Osteocyte (in vitro differentiated cells): ENCODE results near the gene TIMM44. TPM values are rescaled to one million over a fixed set of nuclear protein-coding genes. Genes with fewer than 3 reads are reported as not detected.

Experiments
- DNase-seq: peaks from one replicate; pipeline ENCODE4 v3.0.0; 2021; ENCODE audit warnings: mixed read lengths; ENCODE audit not compliant: unreplicated experiment; ENCODE audit errors: extremely low spot score
- H3K27ac Mint-ChIP-seq: one replicate; pipeline ENCODE4 v1.8.0; 2021; ENCODE audit warnings: mild to moderate bottlenecking, mixed read lengths; ENCODE audit not compliant: unreplicated experiment
- H3K27me3 Mint-ChIP-seq: one replicate; pipeline ENCODE4 v1.8.0; 2021; ENCODE audit warnings: mixed read lengths; ENCODE audit not compliant: unreplicated experiment
- H3K36me3 Mint-ChIP-seq: one replicate; pipeline ENCODE4 v1.8.0; 2021; ENCODE audit warnings: mixed read lengths; ENCODE audit not compliant: unreplicated experiment
- H3K4me1 Mint-ChIP-seq: one replicate; pipeline ENCODE4 v1.8.0; 2021; ENCODE audit warnings: mixed read lengths; ENCODE audit not compliant: unreplicated experiment
- H3K4me3 Mint-ChIP-seq: one replicate; pipeline ENCODE4 v1.8.0; 2021; ENCODE audit warnings: mild to moderate bottlenecking, moderate library complexity, mixed read lengths; ENCODE audit not compliant: unreplicated experiment
- H3K9me3 Mint-ChIP-seq: one replicate; pipeline ENCODE4 v1.8.0; 2021; ENCODE audit warnings: mixed read lengths; ENCODE audit not compliant: unreplicated experiment
- total RNA-seq: library from RNA; stranded (reverse); gene quantifications from 2 replicates; pipeline ENCODE4 v1.2.1, GENCODE V29; 2021
- TF ChIP-seq, protein P1 (sequence below): fragments of 200-600 bp; sonication (generic); IDR thresholded peaks from 2 replicates; pipeline ENCODE4 v1.5.0; 2021; ENCODE audit warnings: antibody characterized with exemption, mild to moderate bottlenecking, moderate library complexity

The TIMM44 gene
- total RNA-seq, 1 donor from 2014 or later, result 73.4 TPM

DNA sequence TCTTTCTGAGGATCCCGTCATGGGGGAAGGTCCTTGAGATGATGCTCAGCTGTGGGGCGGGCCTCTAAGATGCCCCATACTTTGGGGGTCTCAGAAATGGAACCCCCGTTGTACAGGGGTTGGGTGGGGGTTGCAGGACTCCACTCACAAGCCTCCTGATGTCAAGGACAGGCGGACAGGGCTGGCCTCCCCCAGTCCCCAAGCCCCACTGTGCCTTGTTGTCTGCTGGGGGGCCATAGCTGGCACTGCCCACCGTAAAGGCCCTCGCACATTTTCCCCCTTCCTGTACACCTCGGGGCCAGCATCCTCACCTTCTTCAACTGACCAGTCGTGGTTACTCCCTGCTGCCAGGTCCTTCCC is 20.6 kb downstream of the TIMM44 start:
- H3K9me3 Mint-ChIP-seq, result no peaks in the 10 kb centered on the region
- no peak overlapping the region for H3K27ac Mint-ChIP-seq
- H3K27me3 Mint-ChIP-seq, result no peaks in the 10 kb centered on the region
- H3K4me1 Mint-ChIP-seq, result peaks cover 33% of the 10 kb centered on the region
- TF ChIP-seq, protein P1, sequence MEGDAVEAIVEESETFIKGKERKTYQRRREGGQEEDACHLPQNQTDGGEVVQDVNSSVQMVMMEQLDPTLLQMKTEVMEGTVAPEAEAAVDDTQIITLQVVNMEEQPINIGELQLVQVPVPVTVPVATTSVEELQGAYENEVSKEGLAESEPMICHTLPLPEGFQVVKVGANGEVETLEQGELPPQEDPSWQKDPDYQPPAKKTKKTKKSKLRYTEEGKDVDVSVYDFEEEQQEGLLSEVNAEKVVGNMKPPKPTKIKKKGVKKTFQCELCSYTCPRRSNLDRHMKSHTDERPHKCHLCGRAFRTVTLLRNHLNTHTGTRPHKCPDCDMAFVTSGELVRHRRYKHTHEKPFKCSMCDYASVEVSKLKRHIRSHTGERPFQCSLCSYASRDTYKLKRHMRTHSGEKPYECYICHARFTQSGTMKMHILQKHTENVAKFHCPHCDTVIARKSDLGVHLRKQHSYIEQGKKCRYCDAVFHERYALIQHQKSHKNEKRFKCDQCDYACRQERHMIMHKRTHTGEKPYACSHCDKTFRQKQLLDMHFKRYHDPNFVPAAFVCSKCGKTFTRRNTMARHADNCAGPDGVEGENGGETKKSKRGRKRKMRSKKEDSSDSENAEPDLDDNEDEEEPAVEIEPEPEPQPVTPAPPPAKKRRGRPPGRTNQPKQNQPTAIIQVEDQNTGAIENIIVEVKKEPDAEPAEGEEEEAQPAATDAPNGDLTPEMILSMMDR, result no peak
- H3K4me3 Mint-ChIP-seq, result no peak overlapping the region
- no peak for DNase-seq
- no peaks in the 10 kb centered on the region for H3K36me3 Mint-ChIP-seq

DNA sequence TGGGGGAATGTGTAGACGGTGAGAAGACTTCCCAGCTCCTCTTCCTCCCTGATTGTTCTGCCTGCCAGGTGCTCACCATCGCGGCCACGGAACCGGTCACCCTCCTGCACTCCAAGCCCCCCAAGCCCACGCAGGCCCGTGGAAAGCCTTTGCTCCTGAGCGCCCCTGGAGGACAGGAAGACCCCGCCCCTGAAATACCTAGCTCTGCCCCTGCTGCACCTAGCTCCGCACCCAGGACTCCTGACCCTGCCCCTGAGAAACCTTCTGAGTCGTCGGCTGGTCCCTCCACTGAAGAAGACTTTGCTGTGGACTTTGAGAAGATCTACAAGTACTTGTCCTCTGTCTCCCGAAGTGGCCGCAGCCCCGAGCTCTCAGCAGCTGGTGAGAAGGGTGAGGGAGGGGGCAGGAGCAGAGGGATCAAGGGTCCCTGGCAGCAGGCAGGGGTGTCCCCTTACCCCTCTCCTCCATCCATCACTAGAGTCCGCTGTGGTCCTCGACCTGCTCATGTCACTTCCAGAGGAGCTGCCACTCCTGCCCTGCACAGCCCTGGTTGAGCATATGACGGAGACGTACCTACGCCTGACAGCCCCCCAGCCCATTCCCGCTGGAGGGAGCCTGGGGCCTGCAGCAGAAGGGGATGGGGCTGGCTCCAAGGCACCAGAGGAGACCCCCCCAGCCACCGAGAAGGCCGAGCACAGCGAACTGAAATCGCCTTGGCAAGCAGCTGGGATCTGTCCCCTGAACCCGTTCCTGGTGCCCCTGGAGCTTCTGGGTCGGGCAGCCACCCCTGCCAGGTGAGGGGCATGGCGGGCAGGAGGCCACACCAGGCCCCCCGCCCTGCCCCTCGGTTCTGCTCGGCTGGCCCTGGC is 21.3 kb downstream of the TIMM44 start:
- H3K9me3 Mint-ChIP-seq, result no peaks in the 10 kb centered on the region
- TF ChIP-seq, protein P1, result no peak
- H3K4me1 Mint-ChIP-seq, result peaks cover 33% of the 10 kb centered on the region
- peak overlapping the region; percentile 10 for H3K27ac Mint-ChIP-seq
- H3K27me3 Mint-ChIP-seq, result no peaks in the 10 kb centered on the region
- H3K36me3 Mint-ChIP-seq, result no peaks in the 10 kb centered on the region
- no peak overlapping the region for H3K4me3 Mint-ChIP-seq
- DNase-seq, result no peak

DNA sequence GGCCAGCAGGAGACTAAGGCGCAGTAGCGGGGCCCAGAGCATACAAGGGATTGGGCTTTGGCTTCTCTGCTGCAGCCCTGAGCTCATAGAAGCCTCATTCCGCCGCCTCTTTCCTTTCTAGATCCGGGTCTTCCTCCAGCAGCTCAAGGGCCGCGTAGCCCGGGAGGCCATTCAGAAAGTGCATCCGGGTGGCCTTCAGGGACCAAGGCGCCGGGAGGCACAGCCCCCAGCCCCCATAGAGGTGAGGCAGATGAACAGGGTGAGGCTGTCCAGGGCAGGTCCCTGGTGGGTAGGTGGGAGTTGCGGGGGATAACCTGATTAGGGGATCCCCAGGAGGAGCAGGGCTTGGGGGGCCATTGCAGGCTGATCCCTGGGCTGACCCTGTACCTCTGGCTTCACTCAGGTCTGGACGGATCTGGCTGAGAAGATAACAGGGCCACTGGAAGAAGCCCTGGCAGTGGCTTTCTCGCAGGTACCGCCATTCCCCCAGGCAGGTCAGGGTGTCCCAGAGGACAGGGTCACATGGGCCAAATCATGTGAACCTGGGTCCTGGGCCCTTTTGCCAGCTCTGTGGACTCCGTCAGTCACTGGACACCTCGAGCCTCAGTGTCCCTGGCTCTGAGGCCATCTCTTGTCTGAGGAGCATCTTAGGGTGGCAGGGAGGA is 22.0 kb downstream of the TIMM44 start:
- H3K4me3 Mint-ChIP-seq, result peak overlapping the region; percentile 91
- peak overlapping the region; percentile 96 for H3K27ac Mint-ChIP-seq
- TF ChIP-seq, protein P1, result no peak
- H3K36me3 Mint-ChIP-seq, result no peaks in the 10 kb centered on the region
- DNase-seq, result no peak
- peaks cover 32% of the 10 kb centered on the region for H3K4me1 Mint-ChIP-seq
- peaks cover 4% of the 10 kb centered on the region for H3K27me3 Mint-ChIP-seq
- H3K9me3 Mint-ChIP-seq, result no peaks in the 10 kb centered on the region

DNA sequence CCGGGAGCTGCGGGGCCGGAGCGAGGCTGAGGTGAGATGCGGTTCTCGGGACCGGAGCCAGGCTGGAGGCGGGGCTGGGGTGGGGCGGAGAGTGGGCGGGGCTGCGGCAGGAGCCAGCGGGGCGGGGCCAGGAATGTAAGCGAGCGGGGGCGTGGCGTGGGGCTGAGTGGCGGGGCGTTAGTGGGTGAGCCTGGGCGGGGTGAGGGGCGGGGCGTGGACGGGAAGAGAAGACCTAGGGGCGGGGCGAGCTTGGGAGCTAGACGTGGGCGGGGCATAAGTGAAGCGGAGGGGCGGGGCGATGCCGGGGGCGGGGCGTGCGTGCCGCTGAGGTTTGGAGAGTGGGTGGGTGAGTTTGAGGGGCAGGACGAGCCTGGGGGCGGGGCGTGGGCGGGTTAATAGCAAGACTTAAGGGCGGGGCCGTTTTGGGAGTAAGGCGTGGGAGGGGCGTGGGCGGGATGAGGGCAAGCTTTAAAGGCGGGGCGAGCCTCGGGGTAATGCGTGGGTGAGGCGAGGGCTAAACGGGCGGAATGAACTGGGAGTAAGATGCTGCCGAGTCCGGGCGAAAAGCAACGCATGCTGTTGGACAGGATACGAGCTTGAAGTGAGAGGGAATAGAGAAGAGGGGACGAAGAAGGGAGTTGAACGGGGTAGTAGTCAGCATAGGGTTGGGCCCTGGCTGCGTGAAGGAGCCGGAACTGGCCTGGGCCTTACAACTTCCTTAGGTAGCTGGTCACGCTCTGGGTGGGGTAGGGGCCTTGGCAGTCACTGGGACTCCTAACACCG is 22.8 kb downstream of the TIMM44 start:
- H3K27ac Mint-ChIP-seq, result peak overlapping the region; percentile 96
- peaks cover 31% of the 10 kb centered on the region for H3K4me1 Mint-ChIP-seq
- H3K27me3 Mint-ChIP-seq, result peaks cover 4% of the 10 kb centered on the region
- DNase-seq, result peak; percentile 99
- TF ChIP-seq, protein P1, result no peak
- H3K4me3 Mint-ChIP-seq, result peak overlapping the region; percentile 91
- no peaks in the 10 kb centered on the region for H3K9me3 Mint-ChIP-seq
- H3K36me3 Mint-ChIP-seq, result no peaks in the 10 kb centered on the region
